GM12801 (cell line): Measurements from ENCODE around the gene MUC22.

Experiments
- CTCF ChIP-seq: IDR thresholded peaks from one replicate; pipeline ENCODE4 v1.5.1; 2011; ENCODE audit warnings: control low read depth; ENCODE audit not compliant: insufficient read length; ENCODE audit errors: extremely low read depth

MUC22 gene

GRCh38 chr6:30970946-30971345 lies 39.3 kb upstream of the MUC22 start:
- TF ChIP-seq CTCF = no peak

- no peak for TF ChIP-seq CTCF
These were observed 37.5 kb upstream of the MUC22 start for GRCh38 chr6:30972816-30973215.

GRCh38 chr6:30974490-30975252 lies 35.6 kb upstream of the MUC22 start:
- no peak for TF ChIP-seq CTCF

GRCh38 chr6:30979141-30979540 lies 31.1 kb upstream of the MUC22 start:
- no peak for TF ChIP-seq CTCF

- TF ChIP-seq CTCF = no peak
These were observed 30.6 kb upstream of the MUC22 start for GRCh38 chr6:30979690-30980089.

GRCh38 chr6:30981942-30982772 lies 28.1 kb upstream of the MUC22 start:
- no peak for TF ChIP-seq CTCF

GRCh38 chr6:30983439-30983838 lies 26.8 kb upstream of the MUC22 start, which contains the start of gene MUC21:
Gene MUC21, plus strand, starts transcription at chr6:30983718. Its CDS starts 241 bp downstream, at chr6:30983959.
- no peak for TF ChIP-seq CTCF
